GM23338 (cell line): ENCODE data around the gene C6orf89. TPM values are rescaled to one million over a fixed set of nuclear protein-coding genes. Genes with fewer than 3 reads are reported as not detected.

ENCODE experiments used
- ATAC-seq: fragments of 200-7000 bp; cut with Tn5 transposase; 3 replicates; pipeline ENCODE4 v1.9.1; 2020
- DNase-seq: peaks from one replicate; pipeline ENCODE4 v3.0.0-alpha.2; 2015; ENCODE audit warnings: low spot score
- H2AFZ ChIP-seq: fragments of 200-600 bp; sonication (generic); 2 replicates; pipeline ENCODE4 v1.8.0; 2016; ENCODE audit warnings: antibody characterized with exemption, mild to moderate bottlenecking, moderate library complexity
- H3F3A ChIP-seq: fragments of 200-600 bp; sonication (generic); replicated peaks from 2 replicates; pipeline ENCODE4 v1.8.0; 2017; ENCODE audit warnings: antibody characterized with exemption, mixed run types, low read depth
- H3K27ac ChIP-seq: fragments of 200-600 bp; sonication (generic); 2 replicates; pipeline ENCODE4 v1.6.1; 2016; ENCODE audit warnings: low read depth
- H3K27me3 ChIP-seq: fragments of 200-600 bp; sonication (generic); 2 replicates; pipeline ENCODE4 v1.8.0; 2016; ENCODE audit warnings: mild to moderate bottlenecking, mixed run types, moderate library complexity; ENCODE audit not compliant: insufficient read depth
- H3K36me3 ChIP-seq: fragments of 200-600 bp; sonication (generic); 2 replicates; pipeline ENCODE4 v1.8.0; 2016; ENCODE audit warnings: mild to moderate bottlenecking; ENCODE audit not compliant: insufficient read depth
- H3K4me1 ChIP-seq: fragments of 200-600 bp; sonication (generic); 2 replicates; pipeline ENCODE4 v1.8.0; 2016; ENCODE audit warnings: mild to moderate bottlenecking, moderate library complexity; ENCODE audit not compliant: insufficient read depth
- H3K4me2 ChIP-seq: fragments of 200-600 bp; sonication (generic); 2 replicates; pipeline ENCODE4 v1.7.1; 2017; ENCODE audit warnings: mixed run types
- H3K4me3 ChIP-seq: fragments of 200-600 bp; sonication (generic); 2 replicates; pipeline ENCODE4 v1.6.1; 2016; ENCODE audit warnings: mixed run types
- H3K79me2 ChIP-seq: fragments of 200-600 bp; sonication (generic); replicated peaks from 2 replicates; pipeline ENCODE4 v1.8.0; 2017; ENCODE audit warnings: mild to moderate bottlenecking; ENCODE audit not compliant: insufficient read depth
- H3K9me2 ChIP-seq: fragments of 200-600 bp; sonication (generic); 2 replicates; pipeline ENCODE4 v1.8.0; 2017; ENCODE audit not compliant: insufficient read depth
- H4K20me1 ChIP-seq: fragments of 200-600 bp; sonication (generic); replicated peaks from 2 replicates; pipeline ENCODE4 v1.8.0; 2017; ENCODE audit warnings: mild to moderate bottlenecking; ENCODE audit not compliant: insufficient read depth
- H3K27ac Mint-ChIP-seq: 2 replicates; pipeline ENCODE4 v1.8.0; 2020; ENCODE audit warnings: inconsistent platforms, mild to moderate bottlenecking, moderate library complexity, mixed read lengths
- H3K27me3 Mint-ChIP-seq: 3 replicates; pipeline ENCODE4 v1.8.0; 2022; ENCODE audit warnings: low read depth, mild to moderate bottlenecking, moderate library complexity, mixed read lengths, inconsistent platforms; ENCODE audit not compliant: insufficient read depth, poor library complexity
- H3K36me3 Mint-ChIP-seq: 3 replicates; pipeline ENCODE4 v1.8.0; 2021; ENCODE audit warnings: low read depth, mild to moderate bottlenecking, inconsistent platforms, moderate library complexity, mixed read lengths
- H3K4me1 Mint-ChIP-seq: 3 replicates; pipeline ENCODE4 v1.8.0; 2020; ENCODE audit warnings: mild to moderate bottlenecking, inconsistent platforms, mixed read lengths
- H3K4me3 Mint-ChIP-seq: 3 replicates; pipeline ENCODE4 v1.8.0; 2021; ENCODE audit warnings: moderate library complexity, mild to moderate bottlenecking, inconsistent platforms, mixed read lengths
- H3K9me3 Mint-ChIP-seq: 3 replicates; pipeline ENCODE4 v1.8.0; 2020; ENCODE audit warnings: moderate library complexity, mild to moderate bottlenecking, inconsistent platforms, mixed read lengths
- CREB1 ChIP-seq: fragments of 250-450 bp; sonication (Bioruptor Pico); IDR thresholded peaks from 2 replicates; pipeline ENCODE4 v1.5.0; 2020; ENCODE audit warnings: low read depth, mild to moderate bottlenecking, moderate library complexity
- CTCF ChIP-seq, 2 experiments: fragments of 200-600 bp in 1 of 2; sonication (generic) in 1 of 2; conservative IDR thresholded peaks; 2 replicates each; pipeline versions ENCODE4 v1.5.1 to v1.6.1; 2016 to 2017; ENCODE audit warnings: antibody characterized with exemption in 2 of 2, low read depth in 2 of 2, mild to moderate bottlenecking in 2 of 2, moderate library complexity in 1 of 2
- ETS1 ChIP-seq: IDR thresholded peaks from 2 replicates; pipeline ENCODE4 v1.6.1; 2016; ENCODE audit warnings: antibody characterized with exemption
- EZH2 ChIP-seq: fragments of 200-600 bp; sonication (generic); IDR thresholded peaks from one replicate; pipeline ENCODE4 v1.8.0; 2017; ENCODE audit warnings: antibody characterized with exemption, mild to moderate bottlenecking, low read depth; ENCODE audit not compliant: unreplicated experiment
- EZH2phosphoT487 ChIP-seq: fragments of 200-600 bp; sonication (generic); IDR thresholded peaks from one replicate; pipeline ENCODE4 v1.8.1; 2018; ENCODE audit warnings: antibody characterized with exemption; ENCODE audit not compliant: unreplicated experiment
- JUNB ChIP-seq: IDR thresholded peaks from one replicate; pipeline ENCODE4 v1.6.1; 2016; ENCODE audit warnings: antibody characterized with exemption; ENCODE audit not compliant: unreplicated experiment
- NANOG ChIP-seq: IDR thresholded peaks from 2 replicates; pipeline ENCODE4 v1.6.1; 2016; ENCODE audit warnings: antibody characterized with exemption, borderline replicate concordance
- POLR2AphosphoS5 ChIP-seq: IDR thresholded peaks from 2 replicates; pipeline ENCODE4 v1.6.1; 2016; ENCODE audit warnings: antibody characterized with exemption, low read depth
- REST ChIP-seq: IDR thresholded peaks from one replicate; pipeline ENCODE4 v1.6.1; 2018; ENCODE audit warnings: antibody characterized with exemption; ENCODE audit not compliant: unreplicated experiment
- STAT1 ChIP-seq: IDR thresholded peaks from one replicate; pipeline ENCODE4 v1.6.1; 2016; ENCODE audit warnings: antibody characterized with exemption; ENCODE audit not compliant: unreplicated experiment
- ZNF114 ChIP-seq: fragments of 250-450 bp; sonication (Bioruptor Pico); IDR thresholded peaks from 2 replicates; pipeline ENCODE4 v1.5.0; 2020; ENCODE audit warnings: mild to moderate bottlenecking, moderate library complexity
- ZNF331 ChIP-seq: fragments of 250-450 bp; sonication (Bioruptor Pico); IDR thresholded peaks from 2 replicates; pipeline ENCODE4 v1.5.0; 2020; ENCODE audit warnings: low read depth, mild to moderate bottlenecking, moderate library complexity
- ZNF462 ChIP-seq: fragments of 250-450 bp; sonication (Bioruptor Pico); IDR thresholded peaks from 2 replicates; pipeline ENCODE4 v1.5.0; 2020; ENCODE audit warnings: mild to moderate bottlenecking, moderate library complexity
- polyA plus RNA-seq: library from polyadenylated mRNA; unstranded; fragments of >200 nt; fragmentation: Nextera tagmentation; extraction: Ambion mirVana; gene quantifications from 2 replicates; pipeline ENCODE4 v1.2.1, GENCODE V29; 2016
- total RNA-seq: library from RNA; depleted of rRNA; stranded (reverse); fragments of >200 nt; shearing (Covaris generic); gene quantifications from 2 replicates; pipeline ENCODE4 v1.2.3, GENCODE V29; 2014

Gene C6orf89
- total and polyA plus RNA-seq, 2 experiments from 2014 or later = 3.7 to 7.9 TPM

GRCh38 chr6:36851626-36852025, 34.1 kb upstream of the C6orf89 start:
- Histone ChIP-seq H2AFZ (no peak overlapping the region), H3K27me3 (no peaks in the 10 kb centered on the region), H4K20me1 (peaks cover 10% of the 10 kb centered on the region), H3K4me2 (no peak overlapping the region), H3K36me3 (peaks cover 18% of the 10 kb centered on the region; the same call in 1 of the 2 replicates), H3F3A (peaks cover 22% of the 10 kb centered on the region), H3K27ac (peak overlapping the region; percentile 67), H3K4me3 (no peak overlapping the region), H3K4me1 (peaks cover 18% of the 10 kb centered on the region), H3K9me2 (no peaks in the 10 kb centered on the region), H3K79me2 (peaks cover 4% of the 10 kb centered on the region; the same call in 1 of the 2 replicates)
- H3K4me1 Mint-ChIP-seq = peaks cover 32% of the 10 kb centered on the region
- H3K9me3 Mint-ChIP-seq = no peaks in the 10 kb centered on the region; the same call in 2 of the 3 replicates
- DNase-seq = no peak
- no peak overlapping the region for H3K4me3 Mint-ChIP-seq
- no peak for TF ChIP-seq REST
- TF ChIP-seq ZNF462 (CRISPR knock-in tag) = no peak
- no peak for TF ChIP-seq EZH2
- TF ChIP-seq ZNF331 (CRISPR knock-in tag) = no peak
- no peak for TF ChIP-seq STAT1
- TF ChIP-seq JUNB = no peak
- no peak for TF ChIP-seq CTCF (conservative IDR thresholded peaks at IDR 0.05; ENCODE audit: low read depth in 2 of 2)
- no peak for TF ChIP-seq NANOG
- no peak for TF ChIP-seq POLR2AphosphoS5
- TF ChIP-seq ETS1 = no peak
- TF ChIP-seq ZNF114 (CRISPR knock-in tag) = no peak
- no peak for TF ChIP-seq CREB1 (CRISPR knock-in tag)
- no peak for TF ChIP-seq EZH2phosphoT487
- H3K27ac Mint-ChIP-seq = no peak overlapping the region
- H3K27me3 Mint-ChIP-seq = peaks cover 11% of the 10 kb centered on the region
- H3K36me3 Mint-ChIP-seq = peaks cover 34% of the 10 kb centered on the region
- ATAC-seq = no peak
